HEK293 (cell line): ENCODE results near the gene AFG3L2.

Experiments
- HOXA7 ChIP-seq: sonication (generic); formaldehyde crosslinking; IDR thresholded peaks from 2 replicates; pipeline ENCODE4 v1.8.1; 2022; ENCODE audit warnings: missing genetic modification reagents, borderline replicate concordance
- KLF7 ChIP-seq: fragments of 450-650 bp; formaldehyde crosslinking; IDR thresholded peaks from 2 replicates; pipeline ENCODE4 v1.5.1; 2016; ENCODE audit warnings: missing biosample characterization, missing genetic modification characterization, borderline replicate concordance
- SCRT2 ChIP-seq: fragments of 450-650 bp; formaldehyde crosslinking; IDR thresholded peaks from 2 replicates; pipeline ENCODE4 v1.5.1; 2016; ENCODE audit warnings: missing biosample characterization, missing genetic modification characterization
- SP2 ChIP-seq: fragments of 450-650 bp; formaldehyde crosslinking; IDR thresholded peaks from 2 replicates; pipeline ENCODE4 v1.5.1; 2016; ENCODE audit warnings: missing biosample characterization, missing genetic modification characterization
- YY1 ChIP-seq: fragments of 450-650 bp; formaldehyde crosslinking; IDR thresholded peaks from 2 replicates; pipeline ENCODE4 v1.5.1; 2018; ENCODE audit warnings: missing biosample characterization, missing genetic modification characterization
- ZFP69B ChIP-seq: fragments of 450-650 bp; formaldehyde crosslinking; IDR thresholded peaks from 2 replicates; pipeline ENCODE4 v1.5.1; 2016; ENCODE audit warnings: missing biosample characterization, missing genetic modification characterization
- ZNF202 ChIP-seq: fragments of 450-650 bp; formaldehyde crosslinking; IDR thresholded peaks from 2 replicates; pipeline ENCODE4 v1.5.1; 2016; ENCODE audit warnings: missing biosample characterization, missing genetic modification characterization, borderline replicate concordance
- ZNF311 ChIP-seq: fragments of 450-650 bp; formaldehyde crosslinking; IDR thresholded peaks from 2 replicates; pipeline ENCODE4 v1.5.1; 2017; ENCODE audit warnings: missing biosample characterization, missing genetic modification characterization, borderline replicate concordance
- ZNF354C ChIP-seq: fragments of 450-650 bp; formaldehyde crosslinking; IDR thresholded peaks from 2 replicates; pipeline ENCODE4 v1.5.1; 2016; ENCODE audit warnings: missing biosample characterization, missing genetic modification characterization, low read depth, borderline replicate concordance
- ZNF426 ChIP-seq: fragments of 450-650 bp; formaldehyde crosslinking; IDR thresholded peaks from 2 replicates; pipeline ENCODE4 v1.5.1; 2017; ENCODE audit warnings: missing biosample characterization, missing genetic modification characterization, mild to moderate bottlenecking, inconsistent platforms, moderate library complexity
- ZNF48 ChIP-seq: fragments of 450-650 bp; formaldehyde crosslinking; IDR thresholded peaks from 2 replicates; pipeline ENCODE4 v1.5.1; 2016; ENCODE audit warnings: missing biosample characterization, missing genetic modification characterization
- ZNF510 ChIP-seq: fragments of 450-650 bp; formaldehyde crosslinking; IDR thresholded peaks from 2 replicates; pipeline ENCODE4 v1.5.1; 2018; ENCODE audit warnings: mild to moderate bottlenecking, missing genetic modification characterization, missing biosample characterization; ENCODE audit not compliant: insufficient replicate concordance
- ZNF610 ChIP-seq: fragments of 450-650 bp; formaldehyde crosslinking; IDR thresholded peaks from 2 replicates; pipeline ENCODE4 v1.5.1; 2016; ENCODE audit warnings: missing biosample characterization, missing genetic modification characterization, borderline replicate concordance
- ZNF623 ChIP-seq: fragments of 450-650 bp; formaldehyde crosslinking; IDR thresholded peaks from 2 replicates; pipeline ENCODE4 v1.5.1; 2016; ENCODE audit warnings: missing biosample characterization, missing genetic modification characterization
- ZNF707 ChIP-seq: fragments of 450-650 bp; formaldehyde crosslinking; IDR thresholded peaks from 2 replicates; pipeline ENCODE4 v1.5.1; 2016; ENCODE audit warnings: missing biosample characterization, missing genetic modification characterization
- ZNF777 ChIP-seq: fragments of 450-650 bp; formaldehyde crosslinking; IDR thresholded peaks from 2 replicates; pipeline ENCODE4 v1.5.1; 2017; ENCODE audit warnings: missing biosample characterization, missing genetic modification characterization, borderline replicate concordance
- ZNF792 ChIP-seq: fragments of 450-650 bp; formaldehyde crosslinking; IDR thresholded peaks from 2 replicates; pipeline ENCODE4 v1.5.1; 2016; ENCODE audit warnings: missing biosample characterization, missing genetic modification characterization
- ZSCAN16 ChIP-seq: fragments of 450-650 bp; formaldehyde crosslinking; IDR thresholded peaks from 2 replicates; pipeline ENCODE4 v1.5.1; 2016; ENCODE audit warnings: missing biosample characterization, missing genetic modification characterization
- ZXDB ChIP-seq: fragments of 450-650 bp; formaldehyde crosslinking; IDR thresholded peaks from 2 replicates; pipeline ENCODE4 v1.5.1; 2016; ENCODE audit warnings: missing biosample characterization, missing genetic modification characterization
- TF ChIP-seq, protein P1 (sequence below): fragments of 450-650 bp; formaldehyde crosslinking; IDR thresholded peaks from 2 replicates; pipeline ENCODE4 v1.5.1; 2016; ENCODE audit warnings: missing biosample characterization, missing genetic modification characterization
- TF ChIP-seq, protein P2 (sequence below): fragments of 450-650 bp; formaldehyde crosslinking; IDR thresholded peaks from 2 replicates; pipeline ENCODE4 v1.5.1; 2017; ENCODE audit warnings: missing biosample characterization, missing genetic modification characterization
- TF ChIP-seq, protein P3 (sequence below): fragments of 450-650 bp; formaldehyde crosslinking; IDR thresholded peaks from 2 replicates; pipeline ENCODE4 v1.5.1; 2016; ENCODE audit warnings: missing biosample characterization, missing genetic modification characterization, borderline replicate concordance
- TF ChIP-seq, protein P4 (sequence below): fragments of 450-650 bp; formaldehyde crosslinking; IDR thresholded peaks from 2 replicates; pipeline ENCODE4 v1.5.1; 2016; ENCODE audit warnings: missing biosample characterization, missing genetic modification characterization
- TF ChIP-seq, protein P5 (sequence below): fragments of 450-650 bp; formaldehyde crosslinking; IDR thresholded peaks from 2 replicates; pipeline ENCODE4 v1.5.1; 2016; ENCODE audit warnings: missing biosample characterization, missing genetic modification characterization
- TF ChIP-seq, protein P6 (sequence below): fragments of 450-650 bp; formaldehyde crosslinking; IDR thresholded peaks from 2 replicates; pipeline ENCODE4 v1.5.1; 2016; ENCODE audit warnings: missing biosample characterization, missing genetic modification characterization
- TF ChIP-seq, protein P7 (sequence below): fragments of 450-650 bp; IDR thresholded peaks from 2 replicates; pipeline ENCODE4 v1.5.1; 2018; ENCODE audit warnings: missing biosample characterization, mild to moderate bottlenecking, missing genetic modification characterization

Gene AFG3L2

DNA sequence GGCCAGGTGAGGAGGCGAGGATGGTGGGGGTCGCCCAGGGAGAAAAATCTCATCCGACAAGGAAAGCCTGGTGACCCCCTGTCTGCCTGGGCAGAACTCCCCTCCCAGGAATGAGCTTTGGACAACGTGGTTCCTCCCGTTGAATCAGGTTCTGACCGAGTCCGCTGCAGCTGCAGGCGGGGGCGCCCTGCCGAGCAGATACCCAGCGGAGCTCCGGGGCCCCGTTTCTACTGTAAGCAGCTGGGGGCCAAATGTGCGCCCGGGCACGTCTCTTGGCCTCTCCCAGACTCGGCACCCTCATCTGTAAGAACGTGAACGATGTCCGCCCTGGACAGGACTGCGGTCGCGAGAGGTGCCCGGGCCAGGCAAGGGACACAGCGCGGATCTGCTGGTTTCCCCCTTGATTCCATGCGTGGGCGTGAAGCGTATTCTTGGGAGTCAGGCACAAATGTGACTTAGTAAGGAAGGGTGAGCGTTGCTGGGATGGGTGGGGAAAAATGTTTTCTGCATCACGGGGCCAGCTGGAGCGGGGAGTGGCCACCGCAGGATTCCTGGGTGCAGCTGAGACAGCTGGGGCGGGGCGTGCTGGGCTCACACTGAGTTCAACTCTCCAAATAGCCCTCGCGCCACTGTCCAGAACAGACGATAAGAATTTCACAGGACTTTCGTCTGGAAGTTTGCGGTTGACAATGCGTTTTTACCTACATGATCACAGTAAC, 89.2 kb downstream of the AFG3L2 start (continued):
- TF ChIP-seq, protein P1, sequence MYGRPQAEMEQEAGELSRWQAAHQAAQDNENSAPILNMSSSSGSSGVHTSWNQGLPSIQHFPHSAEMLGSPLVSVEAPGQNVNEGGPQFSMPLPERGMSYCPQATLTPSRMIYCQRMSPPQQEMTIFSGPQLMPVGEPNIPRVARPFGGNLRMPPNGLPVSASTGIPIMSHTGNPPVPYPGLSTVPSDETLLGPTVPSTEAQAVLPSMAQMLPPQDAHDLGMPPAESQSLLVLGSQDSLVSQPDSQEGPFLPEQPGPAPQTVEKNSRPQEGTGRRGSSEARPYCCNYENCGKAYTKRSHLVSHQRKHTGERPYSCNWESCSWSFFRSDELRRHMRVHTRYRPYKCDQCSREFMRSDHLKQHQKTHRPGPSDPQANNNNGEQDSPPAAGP (tag by site-specific recombination): no peak
- TF ChIP-seq, protein P2, sequence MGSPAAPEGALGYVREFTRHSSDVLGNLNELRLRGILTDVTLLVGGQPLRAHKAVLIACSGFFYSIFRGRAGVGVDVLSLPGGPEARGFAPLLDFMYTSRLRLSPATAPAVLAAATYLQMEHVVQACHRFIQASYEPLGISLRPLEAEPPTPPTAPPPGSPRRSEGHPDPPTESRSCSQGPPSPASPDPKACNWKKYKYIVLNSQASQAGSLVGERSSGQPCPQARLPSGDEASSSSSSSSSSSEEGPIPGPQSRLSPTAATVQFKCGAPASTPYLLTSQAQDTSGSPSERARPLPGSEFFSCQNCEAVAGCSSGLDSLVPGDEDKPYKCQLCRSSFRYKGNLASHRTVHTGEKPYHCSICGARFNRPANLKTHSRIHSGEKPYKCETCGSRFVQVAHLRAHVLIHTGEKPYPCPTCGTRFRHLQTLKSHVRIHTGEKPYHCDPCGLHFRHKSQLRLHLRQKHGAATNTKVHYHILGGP: no peak
- TF ChIP-seq ZNF623 (tag by site-specific recombination) (no peak), YY1 (no peak), ZSCAN16 (tag by site-specific recombination) (no peak), ZNF202 (tag by site-specific recombination) (no peak), ZNF426 (tag by site-specific recombination) (no peak), SP2 (tag by site-specific recombination) (no peak), ZNF707 (tag by site-specific recombination) (no peak), ZNF354C (no peak), ZNF777 (tag by site-specific recombination) (no peak), ZNF510 (tag by site-specific recombination) (no peak), KLF7 (no peak), ZNF610 (no peak), ZNF311 (tag by site-specific recombination) (no peak), ZNF48 (tag by site-specific recombination) (no peak), SCRT2 (tag by site-specific recombination) (no peak), ZNF792 (tag by site-specific recombination) (no peak), HOXA7 (CRISPR knock-in tag) (no peak), ZFP69B (no peak), ZXDB (tag by site-specific recombination) (no peak)
- TF ChIP-seq, protein P3, sequence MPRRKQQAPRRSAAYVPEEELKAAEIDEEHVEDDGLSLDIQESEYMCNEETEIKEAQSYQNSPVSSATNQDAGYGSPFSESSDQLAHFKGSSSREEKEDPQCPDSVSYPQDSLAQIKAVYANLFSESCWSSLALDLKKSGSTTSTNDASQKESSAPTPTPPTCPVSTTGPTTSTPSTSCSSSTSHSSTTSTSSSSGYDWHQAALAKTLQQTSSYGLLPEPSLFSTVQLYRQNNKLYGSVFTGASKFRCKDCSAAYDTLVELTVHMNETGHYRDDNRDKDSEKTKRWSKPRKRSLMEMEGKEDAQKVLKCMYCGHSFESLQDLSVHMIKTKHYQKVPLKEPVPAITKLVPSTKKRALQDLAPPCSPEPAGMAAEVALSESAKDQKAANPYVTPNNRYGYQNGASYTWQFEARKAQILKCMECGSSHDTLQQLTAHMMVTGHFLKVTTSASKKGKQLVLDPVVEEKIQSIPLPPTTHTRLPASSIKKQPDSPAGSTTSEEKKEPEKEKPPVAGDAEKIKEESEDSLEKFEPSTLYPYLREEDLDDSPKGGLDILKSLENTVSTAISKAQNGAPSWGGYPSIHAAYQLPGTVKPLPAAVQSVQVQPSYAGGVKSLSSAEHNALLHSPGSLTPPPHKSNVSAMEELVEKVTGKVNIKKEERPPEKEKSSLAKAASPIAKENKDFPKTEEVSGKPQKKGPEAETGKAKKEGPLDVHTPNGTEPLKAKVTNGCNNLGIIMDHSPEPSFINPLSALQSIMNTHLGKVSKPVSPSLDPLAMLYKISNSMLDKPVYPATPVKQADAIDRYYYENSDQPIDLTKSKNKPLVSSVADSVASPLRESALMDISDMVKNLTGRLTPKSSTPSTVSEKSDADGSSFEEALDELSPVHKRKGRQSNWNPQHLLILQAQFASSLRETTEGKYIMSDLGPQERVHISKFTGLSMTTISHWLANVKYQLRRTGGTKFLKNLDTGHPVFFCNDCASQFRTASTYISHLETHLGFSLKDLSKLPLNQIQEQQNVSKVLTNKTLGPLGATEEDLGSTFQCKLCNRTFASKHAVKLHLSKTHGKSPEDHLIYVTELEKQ (tag by site-specific recombination): no peak
- TF ChIP-seq, protein P4, sequence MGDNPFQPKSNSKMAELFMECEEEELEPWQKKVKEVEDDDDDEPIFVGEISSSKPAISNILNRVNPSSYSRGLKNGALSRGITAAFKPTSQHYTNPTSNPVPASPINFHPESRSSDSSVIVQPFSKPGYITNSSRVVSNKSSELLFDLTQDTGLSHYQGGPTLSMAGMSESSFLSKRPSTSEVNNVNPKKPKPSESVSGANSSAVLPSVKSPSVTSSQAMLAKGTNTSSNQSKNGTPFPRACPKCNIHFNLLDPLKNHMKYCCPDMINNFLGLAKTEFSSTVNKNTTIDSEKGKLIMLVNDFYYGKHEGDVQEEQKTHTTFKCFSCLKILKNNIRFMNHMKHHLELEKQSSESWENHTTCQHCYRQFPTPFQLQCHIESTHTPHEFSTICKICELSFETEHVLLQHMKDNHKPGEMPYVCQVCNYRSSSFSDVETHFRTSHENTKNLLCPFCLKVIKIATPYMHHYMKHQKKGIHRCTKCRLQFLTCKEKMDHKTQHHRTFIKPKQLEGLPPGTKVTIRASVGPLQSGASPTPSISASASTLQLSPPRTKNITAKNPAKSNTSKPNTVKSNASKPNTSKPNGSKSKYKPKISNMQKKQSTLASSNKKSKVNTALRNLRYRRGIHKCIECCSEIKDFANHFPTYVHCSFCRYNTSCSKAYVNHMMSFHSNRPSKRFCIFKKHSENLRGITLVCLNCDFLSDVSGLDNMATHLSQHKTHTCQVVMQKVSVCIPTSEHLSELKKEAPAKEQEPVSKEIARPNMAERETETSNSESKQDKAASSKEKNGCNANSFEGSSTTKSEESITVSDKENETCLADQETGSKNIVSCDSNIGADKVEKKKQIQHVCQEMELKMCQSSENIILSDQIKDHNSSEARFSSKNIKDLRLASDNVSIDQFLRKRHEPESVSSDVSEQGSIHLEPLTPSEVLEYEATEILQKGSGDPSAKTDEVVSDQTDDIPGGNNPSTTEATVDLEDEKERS (tag by site-specific recombination): no peak
- TF ChIP-seq, protein P5, sequence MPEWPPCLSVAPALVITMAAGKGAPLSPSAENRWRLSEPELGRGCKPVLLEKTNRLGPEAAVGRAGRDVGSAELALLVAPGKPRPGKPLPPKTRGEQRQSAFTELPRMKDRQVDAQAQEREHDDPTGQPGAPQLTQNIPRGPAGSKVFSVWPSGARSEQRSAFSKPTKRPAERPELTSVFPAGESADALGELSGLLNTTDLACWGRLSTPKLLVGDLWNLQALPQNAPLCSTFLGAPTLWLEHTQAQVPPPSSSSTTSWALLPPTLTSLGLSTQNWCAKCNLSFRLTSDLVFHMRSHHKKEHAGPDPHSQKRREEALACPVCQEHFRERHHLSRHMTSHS: no peak
- TF ChIP-seq, protein P6, sequence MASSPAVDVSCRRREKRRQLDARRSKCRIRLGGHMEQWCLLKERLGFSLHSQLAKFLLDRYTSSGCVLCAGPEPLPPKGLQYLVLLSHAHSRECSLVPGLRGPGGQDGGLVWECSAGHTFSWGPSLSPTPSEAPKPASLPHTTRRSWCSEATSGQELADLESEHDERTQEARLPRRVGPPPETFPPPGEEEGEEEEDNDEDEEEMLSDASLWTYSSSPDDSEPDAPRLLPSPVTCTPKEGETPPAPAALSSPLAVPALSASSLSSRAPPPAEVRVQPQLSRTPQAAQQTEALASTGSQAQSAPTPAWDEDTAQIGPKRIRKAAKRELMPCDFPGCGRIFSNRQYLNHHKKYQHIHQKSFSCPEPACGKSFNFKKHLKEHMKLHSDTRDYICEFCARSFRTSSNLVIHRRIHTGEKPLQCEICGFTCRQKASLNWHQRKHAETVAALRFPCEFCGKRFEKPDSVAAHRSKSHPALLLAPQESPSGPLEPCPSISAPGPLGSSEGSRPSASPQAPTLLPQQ (tag by site-specific recombination): no peak
- TF ChIP-seq, protein P7, sequence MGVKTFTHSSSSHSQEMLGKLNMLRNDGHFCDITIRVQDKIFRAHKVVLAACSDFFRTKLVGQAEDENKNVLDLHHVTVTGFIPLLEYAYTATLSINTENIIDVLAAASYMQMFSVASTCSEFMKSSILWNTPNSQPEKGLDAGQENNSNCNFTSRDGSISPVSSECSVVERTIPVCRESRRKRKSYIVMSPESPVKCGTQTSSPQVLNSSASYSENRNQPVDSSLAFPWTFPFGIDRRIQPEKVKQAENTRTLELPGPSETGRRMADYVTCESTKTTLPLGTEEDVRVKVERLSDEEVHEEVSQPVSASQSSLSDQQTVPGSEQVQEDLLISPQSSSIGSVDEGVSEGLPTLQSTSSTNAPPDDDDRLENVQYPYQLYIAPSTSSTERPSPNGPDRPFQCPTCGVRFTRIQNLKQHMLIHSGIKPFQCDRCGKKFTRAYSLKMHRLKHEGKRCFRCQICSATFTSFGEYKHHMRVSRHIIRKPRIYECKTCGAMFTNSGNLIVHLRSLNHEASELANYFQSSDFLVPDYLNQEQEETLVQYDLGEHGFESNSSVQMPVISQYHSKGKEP (tag by site-specific recombination): no peak
